ENCODE measurements around the gene RELN.
"Not testable (repeated sequence)": the region's sequence is repeated elsewhere in the genome, so short reads cannot be mapped to it uniquely, and the experiment has no call there.

The RELN gene

GRCh38 chr7:103501206-103501605, 488.3 kb downstream of the RELN start:
- no peak overlapping the region for H3K4me3 ChIP-seq (ENCODE audit: low read length)
- no peak for DNase-seq (ENCODE audit: low read depth)
- TF ChIP-seq CTCF (IDR thresholded peaks at IDR 0.05; ENCODE audit: insufficient read depth, low read depth, low read length, missing control alignments): no peak

- no peak overlapping the region for H3K4me3 ChIP-seq (ENCODE audit: low read length)
- TF ChIP-seq CTCF (IDR thresholded peaks at IDR 0.05; ENCODE audit: insufficient read depth, low read depth, low read length, missing control alignments): no peak
- DNase-seq (ENCODE audit: low read depth): peak; percentile 30
Measured at GRCh38 chr7:103499976-103500375, 489.5 kb downstream of the RELN start.

GRCh38 chr7:103487419-103487818, 502.0 kb downstream of the RELN start:
- no peak overlapping the region for H3K4me3 ChIP-seq (ENCODE audit: low read length)
- no peak for DNase-seq (ENCODE audit: low read depth)
- no peak for TF ChIP-seq CTCF (IDR thresholded peaks at IDR 0.05; ENCODE audit: insufficient read depth, low read depth, low read length, missing control alignments)

GRCh38 chr7:103486873-103487272, 502.6 kb downstream of the RELN start:
- H3K4me3 ChIP-seq (ENCODE audit: low read length); DNase-seq (ENCODE audit: low read depth): not testable (repeated sequence)

GRCh38 chr7:103480771-103481170, 508.7 kb downstream of the RELN start:
- no peak overlapping the region for H3K4me3 ChIP-seq (ENCODE audit: low read length)
- DNase-seq (ENCODE audit: low read depth): no peak
- no peak for TF ChIP-seq CTCF (IDR thresholded peaks at IDR 0.05; ENCODE audit: insufficient read depth, low read depth, low read length, missing control alignments)

- no peak overlapping the region for H3K4me3 ChIP-seq (ENCODE audit: low read length)
- no peak for TF ChIP-seq CTCF (IDR thresholded peaks at IDR 0.05; ENCODE audit: insufficient read depth, low read depth, low read length, missing control alignments)
- no peak for DNase-seq (ENCODE audit: low read depth)
Measured at GRCh38 chr7:103474956-103475355, 514.5 kb downstream of the RELN start.

GRCh38 chr7:103469095-103469948, 520.1 kb downstream of the RELN start:
- no peak for DNase-seq (ENCODE audit: low read depth)
- TF ChIP-seq CTCF (IDR thresholded peaks at IDR 0.05; ENCODE audit: insufficient read depth, low read depth, low read length, missing control alignments): no peak
- no peak overlapping the region for H3K4me3 ChIP-seq (ENCODE audit: low read length)

All from epithelial cell of esophagus (primary cell).